AG10803 (cell line): ENCODE results near the gene DMPK.

ENCODE experiments used
- DNase-seq: peaks from one replicate; pipeline ENCODE4 v3.0.0; 2010; ENCODE audit warnings: low read depth
- H3K4me3 ChIP-seq: 2 replicates; pipeline ENCODE4 v1.5.1; 2011; ENCODE audit warnings: mild to moderate bottlenecking, low read length, control low read depth
- CTCF ChIP-seq: conservative IDR thresholded peaks from 2 replicates; pipeline ENCODE4 v1.5.1; 2011; ENCODE audit warnings: mild to moderate bottlenecking, low read length, control low read depth, inconsistent platforms

DMPK gene

DNA sequence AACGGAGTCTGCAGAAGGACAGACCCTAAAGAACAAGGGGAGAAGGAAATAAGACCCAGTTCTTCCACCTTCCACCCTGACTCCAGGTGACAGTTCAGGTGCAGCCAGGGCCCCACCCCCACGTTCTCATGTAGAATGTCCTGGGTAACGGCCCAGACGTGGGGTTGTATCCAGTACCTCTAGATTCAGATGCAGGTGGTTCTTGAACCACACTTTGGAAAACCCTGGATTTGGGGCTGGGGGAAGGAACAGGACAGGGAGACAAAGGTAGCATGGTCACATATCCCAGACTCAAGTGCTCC lies 2.2 kb downstream of the DMPK start:
- DNase-seq, result no peak
- peak overlapping the region; percentile 77 for H3K4me3 ChIP-seq
- no peak for TF ChIP-seq CTCF

DNA sequence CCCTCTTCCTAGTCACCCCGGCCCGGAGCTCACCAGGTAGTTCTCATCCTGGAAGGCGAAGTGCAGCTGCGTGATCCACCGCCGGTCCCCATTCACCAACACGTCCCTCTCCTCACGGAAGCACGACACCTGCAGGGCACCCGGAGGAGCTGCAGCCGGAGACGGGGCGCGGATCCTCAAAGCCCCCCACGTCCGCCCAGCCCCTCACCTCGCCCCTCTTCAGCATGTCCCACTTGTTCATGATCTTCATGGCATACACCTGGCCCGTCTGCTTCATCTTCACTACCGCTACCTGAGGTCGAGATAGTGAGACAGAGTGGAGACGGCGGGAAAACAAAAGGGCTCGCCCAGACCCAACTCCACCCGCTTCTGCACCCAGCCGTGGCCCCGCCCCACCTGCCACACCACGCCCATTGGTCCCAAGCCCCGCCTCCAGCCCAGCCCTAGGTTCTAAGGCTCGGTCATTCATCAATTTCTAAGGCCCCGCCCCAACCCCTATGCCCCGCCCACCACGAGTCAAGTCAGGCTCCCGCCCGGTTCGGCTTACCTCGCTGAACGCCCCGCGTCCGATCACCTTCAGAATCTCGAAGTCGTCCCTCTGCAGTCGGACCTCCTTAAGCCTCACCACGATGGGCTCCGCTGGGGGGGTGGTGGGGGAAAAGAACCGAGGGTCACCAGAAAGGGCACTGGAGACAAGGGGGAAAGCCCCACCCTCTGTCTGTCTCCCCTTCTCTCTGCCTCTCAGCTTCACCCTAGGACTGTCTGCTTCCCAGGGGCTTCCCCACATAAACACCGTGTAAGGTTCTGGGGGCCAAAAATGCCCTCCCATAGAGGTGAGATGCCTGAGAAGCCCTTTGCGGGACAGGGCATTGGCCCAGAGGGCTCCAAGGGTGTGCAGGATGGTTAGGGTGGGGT lies 2.8 kb downstream of the DMPK start:
- peak overlapping the region; percentile 77 for H3K4me3 ChIP-seq
- TF ChIP-seq CTCF, result peak; percentile 35
- peak; percentile 47 for DNase-seq

- TF ChIP-seq CTCF, result no peak
- no peak overlapping the region for H3K4me3 ChIP-seq
- DNase-seq, result no peak
Observed at GRCh38 chr19:45778010-45778661, 4.2 kb downstream of the DMPK start.

DNA sequence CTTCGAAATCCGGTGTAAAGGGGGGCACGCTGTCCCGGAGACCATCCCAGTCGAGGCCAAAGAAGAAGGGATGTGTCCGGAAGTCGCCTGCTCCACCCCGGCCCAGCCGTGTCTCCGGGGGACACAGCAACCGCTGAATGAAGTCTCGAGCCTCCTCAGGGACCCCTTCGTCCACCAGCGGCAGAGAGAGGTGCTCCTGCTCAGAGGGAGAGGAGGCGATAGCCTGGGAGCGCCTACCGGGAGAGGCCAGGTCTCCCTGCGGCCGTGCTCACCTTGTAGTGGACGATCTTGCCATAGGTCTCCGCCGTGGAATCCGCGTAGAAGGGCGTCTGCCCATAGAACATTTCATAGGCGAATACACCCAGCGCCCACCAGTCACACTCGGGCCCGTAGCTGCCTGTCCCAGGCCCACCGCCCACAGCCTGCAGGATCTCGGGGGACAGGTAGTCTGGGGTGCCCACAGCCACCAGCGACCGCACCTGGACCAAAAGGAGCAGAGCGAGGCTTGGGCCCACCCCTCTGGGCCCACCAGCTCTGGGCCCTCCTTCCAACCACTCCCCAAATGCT lies 4.8 kb downstream of the DMPK start:
- TF ChIP-seq CTCF, result no peak
- H3K4me3 ChIP-seq, result no peak overlapping the region
- no peak for DNase-seq

- H3K4me3 ChIP-seq, result no peak overlapping the region
- no peak for TF ChIP-seq CTCF
- no peak for DNase-seq
Observed at GRCh38 chr19:45774765-45775164, 7.5 kb downstream of the DMPK start.

GRCh38 chr19:45773384-45773783 lies 8.9 kb downstream of the DMPK start:
- DNase-seq, result no peak
- no peak for TF ChIP-seq CTCF
- no peak overlapping the region for H3K4me3 ChIP-seq

DNA sequence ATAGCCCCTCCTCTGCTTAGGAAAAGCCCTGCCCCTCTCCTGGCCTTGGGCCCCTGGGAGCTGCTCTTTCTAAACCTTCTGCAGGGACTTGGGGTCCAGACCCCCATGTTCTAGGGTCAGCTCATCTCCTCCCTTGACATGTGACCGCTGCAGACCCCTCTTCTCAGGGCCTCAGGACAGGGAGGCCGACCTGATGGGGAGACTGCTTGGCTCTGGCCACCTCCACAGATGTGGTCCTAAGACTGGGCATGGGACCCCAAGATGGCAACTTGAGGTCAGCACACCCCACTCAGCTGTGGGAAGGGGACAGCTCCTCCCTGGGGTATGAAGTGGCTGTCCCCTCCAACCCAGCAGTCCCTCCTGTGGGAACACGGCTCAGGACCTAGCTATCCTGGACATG lies 9.4 kb downstream of the DMPK start:
- no peak for DNase-seq
- no peak overlapping the region for H3K4me3 ChIP-seq
- TF ChIP-seq CTCF, result no peak
